Measurements from ENCODE around the gene SHISA8. TPM values are rescaled to one million over a fixed set of nuclear protein-coding genes. Genes with fewer than 3 reads are reported as not detected.

Gene SHISA8
- total and polyA plus RNA-seq, 10 of the 15 experiments (the other 5 are each of a cell fraction or from before 2014, with no cell fraction given): 0.06 to 10.1 (median 0.25) TPM

DNA sequence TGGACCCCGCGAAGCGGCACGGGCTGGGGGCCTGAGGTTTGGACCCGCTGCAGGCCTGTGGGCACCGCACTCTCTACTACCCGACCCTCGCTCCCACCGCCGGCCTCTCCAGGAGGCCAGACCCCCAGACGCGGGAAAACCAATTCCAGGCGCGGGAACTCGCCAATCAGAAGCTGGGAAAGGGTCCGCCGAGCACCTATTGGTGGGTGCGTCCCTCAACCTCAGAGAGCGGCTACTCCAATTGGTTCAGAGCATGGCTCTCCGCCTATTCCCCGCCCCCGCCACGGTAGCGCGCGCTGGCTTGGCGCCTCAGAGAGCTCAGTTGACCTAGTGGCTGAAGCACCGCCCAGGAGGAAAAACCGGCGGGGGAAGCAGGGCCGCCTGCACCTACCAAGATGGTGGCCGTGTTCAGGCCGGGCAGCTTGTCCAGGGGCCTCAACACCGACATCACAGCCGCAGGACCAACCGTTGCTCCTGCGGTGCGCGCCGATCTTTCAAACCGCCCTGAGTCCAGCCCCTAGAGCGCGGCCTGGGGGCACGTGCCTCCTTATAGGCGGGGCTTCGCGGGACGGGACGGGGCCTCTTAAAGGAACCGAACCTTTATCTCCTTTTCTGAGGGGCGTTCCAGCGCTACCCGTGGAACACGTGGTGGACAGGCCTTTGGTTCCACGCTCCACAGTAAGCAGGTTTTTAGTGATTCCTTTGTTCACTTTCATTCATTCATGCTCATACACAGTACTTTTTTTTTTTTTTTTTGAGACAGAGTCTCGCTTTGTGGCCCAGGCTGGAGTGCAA, 32.0 kb upstream of the SHISA8 start, which contains the start of gene CENPM (continued):
- no peak for TF ChIP-seq JUNB (IDR thresholded peaks at IDR 0.05)
- TF ChIP-seq TCF7 (IDR thresholded peaks at IDR 0.05; ENCODE audit: borderline replicate concordance): no peak
- TF ChIP-seq ATF3 (IDR thresholded peaks at IDR 0.05; ENCODE audit: borderline replicate concordance, extremely low read depth, low read depth, low read length): peak; percentile 80; the same call in 1 of the 2 replicates
- peak; percentile 27; the same call in 1 of the 2 replicates for TF ChIP-seq DPF2 (IDR thresholded peaks at IDR 0.05)
- TF ChIP-seq ETV6 (conservative IDR thresholded peaks at IDR 0.05 in 1 of 2, IDR thresholded peaks at IDR 0.05 in 1 of 2; ENCODE audit: borderline replicate concordance in 1 of 2, low read depth in 1 of 2): no peak
- TF ChIP-seq HDAC6 (IDR thresholded peaks at IDR 0.05; ENCODE audit: unreplicated experiment): no peak
- TF ChIP-seq MYB (IDR thresholded peaks at IDR 0.05; ENCODE audit: borderline replicate concordance, low read depth, low read length): no peak
- no peak for TF ChIP-seq NFIC (IDR thresholded peaks at IDR 0.05; ENCODE audit: low read depth, low read length)
- peak; percentile 100 for TF ChIP-seq NKRF (conservative IDR thresholded peaks at IDR 0.05)
- TF ChIP-seq ZNF217 (IDR thresholded peaks at IDR 0.05): no peak
- peak; percentile 28; the same call in 1 of the 2 replicates for TF ChIP-seq LARP7 (IDR thresholded peaks at IDR 0.05)
- TF ChIP-seq EED (IDR thresholded peaks at IDR 0.05; ENCODE audit: low read depth): peak; percentile 29; the same call in 1 of the 2 replicates
- no peak for TF ChIP-seq FOXM1 (IDR thresholded peaks at IDR 0.05; ENCODE audit: low read depth, low read length)
- TF ChIP-seq ESRRA (IDR thresholded peaks at IDR 0.05; ENCODE audit: low read length): no peak
- TF ChIP-seq SMC3 (IDR thresholded peaks at IDR 0.05; ENCODE audit: borderline replicate concordance, low read length): no peak
- TF ChIP-seq STAT3 (IDR thresholded peaks at IDR 0.05; ENCODE audit: low read depth, low read length): no peak
- TF ChIP-seq, protein P1, sequence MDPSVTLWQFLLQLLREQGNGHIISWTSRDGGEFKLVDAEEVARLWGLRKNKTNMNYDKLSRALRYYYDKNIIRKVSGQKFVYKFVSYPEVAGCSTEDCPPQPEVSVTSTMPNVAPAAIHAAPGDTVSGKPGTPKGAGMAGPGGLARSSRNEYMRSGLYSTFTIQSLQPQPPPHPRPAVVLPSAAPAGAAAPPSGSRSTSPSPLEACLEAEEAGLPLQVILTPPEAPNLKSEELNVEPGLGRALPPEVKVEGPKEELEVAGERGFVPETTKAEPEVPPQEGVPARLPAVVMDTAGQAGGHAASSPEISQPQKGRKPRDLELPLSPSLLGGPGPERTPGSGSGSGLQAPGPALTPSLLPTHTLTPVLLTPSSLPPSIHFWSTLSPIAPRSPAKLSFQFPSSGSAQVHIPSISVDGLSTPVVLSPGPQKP (IDR thresholded peaks at IDR 0.05; ENCODE audit: low read depth, low read length): no peak
- peak; percentile 95 for TF ChIP-seq RAD51 (IDR thresholded peaks at IDR 0.05)
- no peak for TF ChIP-seq CBX5 (IDR thresholded peaks at IDR 0.05; ENCODE audit: low read depth)
- TF ChIP-seq, protein P2, sequence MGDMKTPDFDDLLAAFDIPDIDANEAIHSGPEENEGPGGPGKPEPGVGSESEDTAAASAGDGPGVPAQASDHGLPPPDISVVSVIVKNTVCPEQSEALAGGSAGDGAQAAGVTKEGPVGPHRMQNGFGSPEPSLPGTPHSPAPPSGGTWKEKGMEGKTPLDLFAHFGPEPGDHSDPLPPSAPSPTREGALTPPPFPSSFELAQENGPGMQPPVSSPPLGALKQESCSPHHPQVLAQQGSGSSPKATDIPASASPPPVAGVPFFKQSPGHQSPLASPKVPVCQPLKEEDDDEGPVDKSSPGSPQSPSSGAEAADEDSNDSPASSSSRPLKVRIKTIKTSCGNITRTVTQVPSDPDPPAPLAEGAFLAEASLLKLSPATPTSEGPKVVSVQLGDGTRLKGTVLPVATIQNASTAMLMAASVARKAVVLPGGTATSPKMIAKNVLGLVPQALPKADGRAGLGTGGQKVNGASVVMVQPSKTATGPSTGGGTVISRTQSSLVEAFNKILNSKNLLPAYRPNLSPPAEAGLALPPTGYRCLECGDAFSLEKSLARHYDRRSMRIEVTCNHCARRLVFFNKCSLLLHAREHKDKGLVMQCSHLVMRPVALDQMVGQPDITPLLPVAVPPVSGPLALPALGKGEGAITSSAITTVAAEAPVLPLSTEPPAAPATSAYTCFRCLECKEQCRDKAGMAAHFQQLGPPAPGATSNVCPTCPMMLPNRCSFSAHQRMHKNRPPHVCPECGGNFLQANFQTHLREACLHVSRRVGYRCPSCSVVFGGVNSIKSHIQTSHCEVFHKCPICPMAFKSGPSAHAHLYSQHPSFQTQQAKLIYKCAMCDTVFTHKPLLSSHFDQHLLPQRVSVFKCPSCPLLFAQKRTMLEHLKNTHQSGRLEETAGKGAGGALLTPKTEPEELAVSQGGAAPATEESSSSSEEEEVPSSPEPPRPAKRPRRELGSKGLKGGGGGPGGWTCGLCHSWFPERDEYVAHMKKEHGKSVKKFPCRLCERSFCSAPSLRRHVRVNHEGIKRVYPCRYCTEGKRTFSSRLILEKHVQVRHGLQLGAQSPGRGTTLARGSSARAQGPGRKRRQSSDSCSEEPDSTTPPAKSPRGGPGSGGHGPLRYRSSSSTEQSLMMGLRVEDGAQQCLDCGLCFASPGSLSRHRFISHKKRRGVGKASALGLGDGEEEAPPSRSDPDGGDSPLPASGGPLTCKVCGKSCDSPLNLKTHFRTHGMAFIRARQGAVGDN (IDR thresholded peaks at IDR 0.05): peak; percentile 70
- no peak for TF ChIP-seq FOXK2 (IDR thresholded peaks at IDR 0.05)
- TF ChIP-seq MAX (IDR thresholded peaks at IDR 0.05; ENCODE audit: low read depth, low read length): peak; percentile 97
